HG03460 (cell line): ENCODE results near the gene OR51E1.

Experiments used
- ATAC-seq: cut with Tn5 transposase; IDR thresholded peaks from one replicate; pipeline ENCODE4 v1.9.1; 2021; ENCODE audit not compliant: unreplicated experiment

OR51E1 gene

GRCh38 chr11:4647766-4648165 lies 4.0 kb downstream of the OR51E1 start:
- ATAC-seq: no peak

- no peak for ATAC-seq
Measured at GRCh38 chr11:4654635-4655369, 11.0 kb downstream of the OR51E1 start.

- no peak for ATAC-seq
Measured at GRCh38 chr11:4658629-4659445, 15.1 kb downstream of the OR51E1 start.

- no peak for ATAC-seq
Measured at GRCh38 chr11:4662876-4663275, 19.1 kb downstream of the OR51E1 start.

GRCh38 chr11:4664183-4664582 lies 20.4 kb downstream of the OR51E1 start:
- ATAC-seq: no peak

- no peak for ATAC-seq
Measured at GRCh38 chr11:4664786-4665185, 21.0 kb downstream of the OR51E1 start.

GRCh38 chr11:4665424-4665823 lies 21.6 kb downstream of the OR51E1 start:
- ATAC-seq: no peak

- no peak for ATAC-seq
Measured at GRCh38 chr11:4671741-4672140, 28.0 kb downstream of the OR51E1 start.

- ATAC-seq: no peak
Measured at GRCh38 chr11:4672470-4672869, 28.7 kb downstream of the OR51E1 start.

GRCh38 chr11:4673781-4674180 lies 30.0 kb downstream of the OR51E1 start:
- ATAC-seq: no peak

GRCh38 chr11:4677948-4678347 lies 34.2 kb downstream of the OR51E1 start:
- no peak for ATAC-seq

- ATAC-seq: no peak
Measured at GRCh38 chr11:4680341-4680740, 36.6 kb downstream of the OR51E1 start.

GRCh38 chr11:4682623-4683419 lies 39.0 kb downstream of the OR51E1 start:
- ATAC-seq: no peak

- ATAC-seq: no peak
Measured at GRCh38 chr11:4684631-4685285, 41.0 kb downstream of the OR51E1 start.

GRCh38 chr11:4695442-4695841 lies 51.7 kb downstream of the OR51E1 start:
- ATAC-seq: no peak

GRCh38 chr11:4697585-4697984 lies 53.8 kb downstream of the OR51E1 start, which contains the start of gene OR51E2:
Gene OR51E2, minus strand, starts transcription at chr11:4697853. Its CDS starts 15,142 bp downstream, at chr11:4682711.
- ATAC-seq: no peak

- ATAC-seq: peak; percentile 79
Measured at GRCh38 chr11:4699697-4700435, 56.1 kb downstream of the OR51E1 start.

GRCh38 chr11:4700436-4700820 lies 56.6 kb downstream of the OR51E1 start:
- no peak for ATAC-seq

- ATAC-seq: peak; percentile 56
Measured at GRCh38 chr11:4704054-4704789, 60.4 kb downstream of the OR51E1 start, which contains the start of gene MMP26. Gene MMP26, plus strand, starts transcription at chr11:4704784.
